GM18505 (cell line): Measurements from ENCODE around the gene NLRP3.
"Not testable (repeated sequence)": the region's sequence is repeated elsewhere in the genome, so short reads cannot be mapped to it uniquely, and the experiment has no call there.

Experiments
- ATAC-seq: cut with Tn5 transposase; IDR thresholded peaks from one replicate; pipeline ENCODE4 v1.9.1; 2021; ENCODE audit not compliant: unreplicated experiment
- POLR2A ChIP-seq: IDR thresholded peaks from 4 replicates; pipeline ENCODE4 v1.6.1; 2011; ENCODE audit warnings: borderline replicate concordance; ENCODE audit not compliant: insufficient read depth, insufficient read length; ENCODE audit errors: extremely low read depth

NLRP3 gene

DNA sequence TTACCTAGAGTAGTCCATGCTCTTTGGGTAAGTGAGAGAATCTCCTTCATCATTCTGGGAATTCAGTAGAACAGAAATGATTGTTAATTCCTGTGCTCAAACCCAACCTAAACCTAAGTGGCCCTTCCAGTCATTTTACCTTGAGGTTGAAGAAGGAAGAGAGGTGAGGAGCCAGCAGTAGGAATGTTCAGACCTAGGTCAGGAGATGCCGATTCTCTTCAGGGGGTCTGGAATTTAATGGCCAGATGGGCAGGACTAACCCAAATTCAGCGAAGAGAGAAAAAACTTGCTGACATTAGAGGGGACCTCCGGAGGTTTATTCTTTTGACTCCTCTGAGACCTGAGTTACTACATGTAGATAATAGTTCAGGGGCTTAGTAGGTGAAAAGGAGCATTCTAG is 58.4 kb downstream of the NLRP3 start:
- no peak for ATAC-seq

GRCh38 chr1:247475793-247476192 is 59.8 kb downstream of the NLRP3 start:
- TF ChIP-seq POLR2A = no peak

More for the DNA sequence above, 58.4 kb downstream of the NLRP3 start:
- TF ChIP-seq POLR2A = no peak

GRCh38 chr1:247476328-247477058 is 60.5 kb downstream of the NLRP3 start:
- ATAC-seq = not testable (repeated sequence)

More at GRCh38 chr1:247475793-247476192, 59.8 kb downstream of the NLRP3 start:
- no peak for ATAC-seq

DNA sequence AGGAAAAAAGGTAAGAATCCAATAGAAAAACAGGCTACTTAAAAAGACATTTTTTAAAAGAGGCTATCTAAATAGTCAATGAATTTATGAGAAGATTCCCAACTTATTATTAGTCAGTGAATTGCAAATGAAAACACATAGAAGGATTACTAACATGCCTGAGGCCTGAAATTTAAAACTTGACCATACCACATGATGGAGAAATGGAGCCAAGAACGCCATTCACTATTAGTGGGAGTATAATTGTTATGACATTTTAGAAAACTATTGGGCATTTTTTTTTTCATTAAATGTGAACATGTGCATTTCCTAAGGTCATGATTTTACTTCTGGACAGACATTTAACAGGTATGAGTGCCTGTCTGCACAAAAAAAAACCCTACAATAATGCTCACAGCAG is 66.8 kb downstream of the NLRP3 start:
- TF ChIP-seq POLR2A = no peak
- no peak for ATAC-seq

- peak; percentile 76 for ATAC-seq
These were observed 71.1 kb downstream of the NLRP3 start for GRCh38 chr1:247487057-247487456.

GRCh38 chr1:247491328-247491727 is 75.4 kb downstream of the NLRP3 start:
- no peak for TF ChIP-seq POLR2A
- ATAC-seq = no peak

More at GRCh38 chr1:247487057-247487456, 71.1 kb downstream of the NLRP3 start:
- no peak for TF ChIP-seq POLR2A

- no peak for TF ChIP-seq POLR2A
- ATAC-seq = no peak
These were observed 77.1 kb downstream of the NLRP3 start for GRCh38 chr1:247493106-247493505.

DNA sequence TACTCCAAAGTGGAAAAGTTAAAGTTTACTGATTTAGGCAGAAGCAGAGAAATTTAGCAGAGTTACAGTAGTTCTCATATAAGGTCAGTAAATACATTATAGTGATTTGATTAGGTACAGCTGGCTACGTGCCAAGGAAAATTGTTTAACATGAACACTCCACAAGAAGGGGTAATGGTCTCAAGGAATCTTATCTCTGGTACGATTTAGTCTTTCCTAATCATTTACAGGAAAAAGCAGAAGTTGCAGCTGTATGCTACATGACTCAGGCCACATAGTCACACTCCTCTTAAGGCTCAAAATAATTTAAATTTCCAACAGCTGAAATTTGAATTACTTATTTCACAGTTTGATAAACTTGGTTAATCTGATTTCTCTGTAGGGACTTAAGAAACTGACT is 78.8 kb downstream of the NLRP3 start:
- peak; percentile 76 for ATAC-seq
- TF ChIP-seq POLR2A = no peak

GRCh38 chr1:247496581-247497285 is 80.8 kb downstream of the NLRP3 start:
- ATAC-seq = no peak
- no peak for TF ChIP-seq POLR2A
